Gastrocnemius medialis (tissue), 4 donors: ENCODE measurements around the gene RNASE13. TPM values are rescaled to one million over a fixed set of nuclear protein-coding genes. Genes with fewer than 3 reads are reported as not detected.

Experiments
- ATAC-seq, 2 donors: fragments of 150-250 bp; one replicate each; pipeline ENCODE4 v1.9.1; 2016
- DNase-seq, 2 donors: peaks; one replicate each; pipeline ENCODE4 v3.0.0-alpha.2; 2019
- H3K27ac ChIP-seq, 4 donors: fragments of 200-600 bp; sonication (generic); 1 replicate in 1 of 4; 2 replicates in 3 of 4; pipeline ENCODE4 v1.5.1; 2016 to 2018; ENCODE audit warnings: mild to moderate bottlenecking in 2 of 4, moderate library complexity in 1 of 4
- H3K27me3 ChIP-seq, 3 donors: fragments of 200-600 bp; sonication (generic) in 2 of 3; 1 replicate in 1 of 3; 2 replicates in 2 of 3; pipeline versions ENCODE4 v1.5.1 to v1.6.0; 2016 to 2019; ENCODE audit warnings: mild to moderate bottlenecking in 1 of 3, moderate library complexity in 1 of 3
- H3K36me3 ChIP-seq, 2 donors: fragments of 200-600 bp; sonication (generic) in 1 of 2; one replicate each; pipeline ENCODE4 v1.5.1; 2017 to 2018
- H3K4me1 ChIP-seq, 2 donors: fragments of 200-600 bp; sonication (generic) in 1 of 2; one replicate each; pipeline ENCODE4 v1.5.1; 2016 to 2017; ENCODE audit warnings: mild to moderate bottlenecking in 2 of 2
- H3K4me3 ChIP-seq, 4 donors: fragments of 200-600 bp; sonication (generic) in 3 of 4; 1 replicate in 1 of 4; 2 replicates in 3 of 4; pipeline ENCODE4 v1.5.1; 2016 to 2019; ENCODE audit warnings: mild to moderate bottlenecking in 2 of 4
- H3K9me3 ChIP-seq, 3 donors: fragments of 200-600 bp; sonication (generic) in 2 of 3; 1 replicate in 1 of 3; 2 replicates in 2 of 3; pipeline ENCODE4 v1.5.1; 2016 to 2019
- POLR2A ChIP-seq, 2 donors: fragments of 450-650 bp; IDR thresholded peaks; one replicate each; pipeline ENCODE4 v1.6.1; 2017; ENCODE audit warnings: antibody characterized with exemption in 2 of 2, mild to moderate bottlenecking in 2 of 2, moderate library complexity in 2 of 2
- in situ Hi-C, 4 donors: fragments of 200-750 bp; cut with MboI; loops; one replicate each; pipeline versions ENCODE4 v1.15.0 to v1.8.0; 2017; ENCODE audit warnings: low sequenced_read_pairs in 4 of 4
- intact Hi-C: fragments of 100-400 bp; cut with DNase I; formaldehyde crosslinking; loops from one replicate; pipeline ENCODE4 v1.15.1; 2023; ENCODE audit warnings: low total_unique reads
- total RNA-seq, 4 donors: library from RNA; depleted of rRNA; stranded (reverse); fragments of >200 nt; gene quantifications; one replicate each; pipeline versions ENCODE4 v1.1.0 to v1.2.3, GENCODE V29; 2016
- TF ChIP-seq, protein P1 (sequence below), 5 experiments: fragments of 450-650 bp in 3 of 5; fragments of 200-600 bp in 2 of 5; sonication (generic) in 2 of 5; IDR thresholded peaks in 4 of 5; conservative IDR thresholded peaks in 1 of 5; 1 replicate in 4 of 5; 2 replicates in 1 of 5; pipeline ENCODE4 v1.5.1; 2016 to 2019; ENCODE audit warnings: antibody characterized with exemption in 5 of 5, mild to moderate bottlenecking in 3 of 5, moderate library complexity in 3 of 5

The RNASE13 gene
- total RNA-seq, 4 donors from 2014 or later, result not detected

DNA sequence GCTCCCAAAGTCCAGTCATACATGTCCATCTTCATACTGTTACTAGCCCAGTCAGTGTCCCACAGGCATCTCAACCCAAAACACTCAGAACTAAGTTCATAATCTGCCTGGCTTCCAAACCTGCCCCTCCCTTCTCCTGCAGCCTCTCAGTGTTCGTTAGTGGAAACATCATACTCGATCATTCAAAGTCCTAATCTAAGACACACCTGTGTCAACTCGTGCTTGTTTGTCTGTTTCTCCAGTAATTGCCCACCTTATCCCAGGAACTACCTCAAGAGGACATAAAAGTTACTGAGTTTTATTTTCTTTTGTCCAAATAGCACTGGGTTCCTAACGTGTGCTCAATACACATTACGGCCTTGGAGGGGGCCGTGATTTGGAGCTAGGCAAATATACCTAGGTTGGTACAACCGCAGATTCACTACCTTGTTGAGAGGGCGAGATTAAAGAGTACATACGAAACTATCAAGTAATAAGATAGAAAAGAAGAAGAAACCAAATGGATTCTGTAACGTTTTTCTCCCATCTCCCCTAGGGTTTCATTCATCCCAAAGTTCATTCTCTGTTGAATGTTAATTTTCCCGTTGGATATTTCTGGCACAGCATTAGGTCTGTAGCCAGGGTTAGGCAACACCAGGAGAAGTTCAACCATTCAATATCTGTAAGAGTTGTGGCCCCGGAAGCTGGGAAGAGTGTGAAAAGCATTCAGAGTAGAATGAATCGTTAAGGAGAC lies 26.2 kb upstream of the RNASE13 start:
- no peak overlapping the region for H3K27ac ChIP-seq
- TF ChIP-seq, protein P1, sequence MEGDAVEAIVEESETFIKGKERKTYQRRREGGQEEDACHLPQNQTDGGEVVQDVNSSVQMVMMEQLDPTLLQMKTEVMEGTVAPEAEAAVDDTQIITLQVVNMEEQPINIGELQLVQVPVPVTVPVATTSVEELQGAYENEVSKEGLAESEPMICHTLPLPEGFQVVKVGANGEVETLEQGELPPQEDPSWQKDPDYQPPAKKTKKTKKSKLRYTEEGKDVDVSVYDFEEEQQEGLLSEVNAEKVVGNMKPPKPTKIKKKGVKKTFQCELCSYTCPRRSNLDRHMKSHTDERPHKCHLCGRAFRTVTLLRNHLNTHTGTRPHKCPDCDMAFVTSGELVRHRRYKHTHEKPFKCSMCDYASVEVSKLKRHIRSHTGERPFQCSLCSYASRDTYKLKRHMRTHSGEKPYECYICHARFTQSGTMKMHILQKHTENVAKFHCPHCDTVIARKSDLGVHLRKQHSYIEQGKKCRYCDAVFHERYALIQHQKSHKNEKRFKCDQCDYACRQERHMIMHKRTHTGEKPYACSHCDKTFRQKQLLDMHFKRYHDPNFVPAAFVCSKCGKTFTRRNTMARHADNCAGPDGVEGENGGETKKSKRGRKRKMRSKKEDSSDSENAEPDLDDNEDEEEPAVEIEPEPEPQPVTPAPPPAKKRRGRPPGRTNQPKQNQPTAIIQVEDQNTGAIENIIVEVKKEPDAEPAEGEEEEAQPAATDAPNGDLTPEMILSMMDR (IDR thresholded peaks at IDR 0.05 in 4 of 5, conservative IDR thresholded peaks at IDR 0.05 in 1 of 5), result no peak
- no peak for TF ChIP-seq POLR2A (IDR thresholded peaks at IDR 0.05)
- no peaks in the 10 kb centered on the region for H3K4me1 ChIP-seq
- H3K9me3 ChIP-seq, result no peaks in the 10 kb centered on the region
- DNase-seq (no peak), ATAC-seq (no peak)
- in situ Hi-C loops, result loop anchor here in 1 of 4 donors (25.0 kb wide), 1 partner anchor 373 kb away; the partner anchor contains the start of genes ANG and RNASE4
- H3K4me3 ChIP-seq, result no peak overlapping the region
- H3K27me3 ChIP-seq, result no peaks in the 10 kb centered on the region
- intact Hi-C loops, result no loop called here
- H3K36me3 ChIP-seq, result no peaks in the 10 kb centered on the region

DNA sequence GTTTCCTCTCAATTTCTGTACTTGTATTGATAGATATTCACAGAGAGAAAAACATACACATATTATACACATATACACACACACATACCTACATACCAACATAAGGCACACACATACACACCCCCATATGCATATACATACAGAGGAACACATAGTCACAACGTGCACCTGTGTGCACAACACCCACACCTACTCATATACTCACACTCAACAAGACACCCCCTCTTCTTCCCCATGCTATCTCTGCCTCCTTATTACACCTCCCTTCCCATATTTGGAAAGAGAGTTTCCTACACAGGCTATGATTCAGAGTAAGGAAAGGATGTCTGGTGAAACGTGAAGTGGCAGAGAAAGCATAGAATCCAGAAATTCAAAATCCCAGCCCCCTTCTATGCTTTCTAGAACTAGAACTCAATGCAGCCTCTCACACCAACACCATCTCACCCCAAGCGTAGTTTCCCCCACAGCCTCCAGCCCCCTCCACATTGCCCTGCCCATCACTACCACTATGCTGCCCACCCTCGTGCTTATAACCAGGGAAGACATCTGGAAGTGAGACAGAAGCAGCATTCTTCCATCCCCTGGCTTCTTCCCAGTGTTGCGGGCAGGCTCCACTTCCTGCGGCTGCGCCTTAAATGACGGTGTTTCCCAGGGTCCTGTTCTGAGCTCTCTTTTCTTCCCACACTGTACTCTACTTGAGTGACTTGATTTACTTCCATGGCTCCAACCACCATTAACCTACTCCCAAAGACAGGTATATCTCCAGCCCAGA lies 25.4 kb upstream of the RNASE13 start:
- no peaks in the 10 kb centered on the region for H3K27me3 ChIP-seq
- H3K27ac ChIP-seq, result no peak overlapping the region
- no peak overlapping the region for H3K4me3 ChIP-seq
- intact Hi-C loops, result loop anchor here (5.0 kb wide), 1 partner anchor 37 kb away; the partner anchor contains the start of gene ZNF219
- no peak for TF ChIP-seq POLR2A (IDR thresholded peaks at IDR 0.05)
- TF ChIP-seq, protein P1 (IDR thresholded peaks at IDR 0.05 in 4 of 5, conservative IDR thresholded peaks at IDR 0.05 in 1 of 5), result no peak
- DNase-seq (no peak), ATAC-seq (no peak)
- no peaks in the 10 kb centered on the region for H3K4me1 ChIP-seq
- H3K9me3 ChIP-seq, result no peaks in the 10 kb centered on the region
- in situ Hi-C loops, result loop anchor here in 1 of 4 donors (25.0 kb wide), 1 partner anchor 373 kb away; the partner anchor contains the start of genes ANG and RNASE4
- H3K36me3 ChIP-seq, result no peaks in the 10 kb centered on the region

DNA sequence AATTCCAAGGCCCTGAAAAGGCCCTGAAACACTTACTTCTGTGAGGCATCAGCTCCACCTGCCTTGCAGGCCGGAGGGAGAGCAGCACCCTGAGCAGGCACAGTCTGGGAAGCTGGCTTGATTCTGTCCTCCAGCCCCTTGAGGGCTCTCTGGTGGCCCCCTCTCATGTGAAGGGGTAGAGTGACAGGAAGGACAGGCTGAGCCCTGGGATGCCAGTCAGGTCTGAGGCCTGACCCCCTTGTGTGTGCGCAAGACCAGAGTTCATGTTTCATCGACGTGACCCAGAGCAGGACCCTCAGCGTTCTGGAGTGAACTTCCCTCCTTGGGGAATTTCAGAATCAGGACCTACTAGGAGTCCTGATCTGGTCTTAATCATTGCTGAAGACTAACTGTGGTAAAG lies 24.3 kb upstream of the RNASE13 start:
- in situ Hi-C loops, result loop anchor here in 1 of 4 donors (25.0 kb wide), 1 partner anchor 372 kb away; the partner anchor contains the start of genes ANG and RNASE4
- H3K36me3 ChIP-seq, result no peaks in the 10 kb centered on the region
- TF ChIP-seq, protein P1 (IDR thresholded peaks at IDR 0.05 in 4 of 5, conservative IDR thresholded peaks at IDR 0.05 in 1 of 5), result no peak
- TF ChIP-seq POLR2A (IDR thresholded peaks at IDR 0.05), result no peak
- H3K27ac ChIP-seq, result no peak overlapping the region
- H3K4me1 ChIP-seq, result no peaks in the 10 kb centered on the region
- no peaks in the 10 kb centered on the region for H3K9me3 ChIP-seq
- H3K27me3 ChIP-seq, result no peaks in the 10 kb centered on the region
- ATAC-seq (no peak), DNase-seq (no peak)
- intact Hi-C loops, result loop anchor here (5.0 kb wide), 1 partner anchor 38 kb away; the partner anchor contains the start of gene ZNF219
- no peak overlapping the region for H3K4me3 ChIP-seq

DNA sequence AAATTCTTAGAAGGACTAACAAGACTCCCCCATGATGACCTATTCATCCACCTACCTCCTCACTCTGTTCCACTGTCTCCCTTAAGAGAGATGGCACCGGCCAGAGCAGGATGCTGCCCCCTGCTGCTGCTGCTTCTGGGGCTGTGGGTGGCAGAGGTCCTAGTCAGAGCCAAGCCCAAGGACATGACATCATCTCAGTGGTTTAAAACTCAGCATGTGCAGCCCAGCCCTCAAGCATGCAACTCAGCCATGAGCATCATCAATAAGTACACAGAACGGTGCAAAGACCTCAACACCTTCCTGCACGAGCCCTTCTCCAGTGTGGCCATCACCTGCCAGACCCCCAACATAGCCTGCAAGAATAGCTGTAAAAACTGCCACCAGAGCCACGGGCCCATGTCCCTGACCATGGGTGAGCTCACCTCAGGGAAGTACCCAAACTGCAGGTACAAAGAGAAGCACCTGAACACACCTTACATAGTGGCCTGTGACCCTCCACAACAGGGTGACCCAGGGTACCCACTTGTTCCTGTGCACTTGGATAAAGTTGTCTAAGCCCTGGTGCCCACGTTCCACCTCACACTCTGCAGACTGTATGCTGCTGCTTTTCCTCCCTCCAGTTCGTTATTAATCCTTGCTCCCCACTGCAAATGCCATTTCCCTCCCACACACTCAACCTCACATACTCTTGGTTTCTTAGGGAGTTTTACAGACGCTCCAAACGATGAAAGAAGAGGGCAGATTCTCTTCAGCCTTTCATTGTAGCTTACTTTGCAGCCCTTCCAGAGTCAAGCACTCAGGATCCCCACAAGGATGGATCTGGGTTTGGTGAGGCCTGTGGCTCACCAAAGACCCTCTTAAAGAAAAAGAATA lies 23.4 kb upstream of the RNASE13 start, which contains the start of gene RNASE8:
Gene RNASE8, plus strand, starts transcription at position 20 of the 873 bp plus-strand sequence. Its CDS starts 71 bp downstream, at position 91.
- TF ChIP-seq, protein P1 (IDR thresholded peaks at IDR 0.05 in 4 of 5, conservative IDR thresholded peaks at IDR 0.05 in 1 of 5), result no peak
- no peak within 1 kb of the TSS for H3K27ac ChIP-seq
- no peak for DNase-seq
- in situ Hi-C loops (loop anchor here in 1 of 4 donors (25.0 kb wide), 1 partner anchor 371 kb away; the partner anchor contains the start of genes ANG and RNASE4), intact Hi-C loops (loop anchor here (5.0 kb wide), 1 partner anchor 39 kb away; the partner anchor contains the start of gene ZNF219)
- ATAC-seq, result no peak
- H3K4me3 ChIP-seq, result no peak within 1 kb of the TSS
- no peaks in the 10 kb centered on the region for H3K27me3 ChIP-seq
- H3K36me3 ChIP-seq, result no peaks in the 10 kb centered on the region
- H3K4me1 ChIP-seq, result no peaks in the 10 kb centered on the region
- H3K9me3 ChIP-seq, result no peaks in the 10 kb centered on the region
